ENCODE measurements around the gene ENO1. TPM values are rescaled to one million over a fixed set of nuclear protein-coding genes. Genes with fewer than 3 reads are reported as not detected.

ENO1 gene
- total RNA-seq, 4 donors from 2014 or later = 453 to 1,066 (median 553) TPM

- WGBS, 2 donors (ENCODE audit: low coverage in 1 of 2) = 71 to 100% methylated on average over 2 of the region's 7 CpGs
- H3K4me1 ChIP-seq = peaks cover 0 to 20% (median 3%) of the 10 kb centered on the region in 3 donors
- H3K27me3 ChIP-seq = no peaks in the 10 kb centered on the region
- ATAC-seq = no peak
- H3K36me3 ChIP-seq = peaks cover 5 to 97% of the 10 kb centered on the region in 2 donors
- no peak overlapping the region for H3K4me3 ChIP-seq
- H3K27ac ChIP-seq = peak overlapping the region in 1 of 4 donors; percentile 0
- TF ChIP-seq EP300 (IDR thresholded peaks at IDR 0.05) (no peak), POLR2AphosphoS5 (IDR thresholded peaks at IDR 0.05) (no peak), POLR2A (IDR thresholded peaks at IDR 0.05) (no peak)
- TF ChIP-seq, protein P1, sequence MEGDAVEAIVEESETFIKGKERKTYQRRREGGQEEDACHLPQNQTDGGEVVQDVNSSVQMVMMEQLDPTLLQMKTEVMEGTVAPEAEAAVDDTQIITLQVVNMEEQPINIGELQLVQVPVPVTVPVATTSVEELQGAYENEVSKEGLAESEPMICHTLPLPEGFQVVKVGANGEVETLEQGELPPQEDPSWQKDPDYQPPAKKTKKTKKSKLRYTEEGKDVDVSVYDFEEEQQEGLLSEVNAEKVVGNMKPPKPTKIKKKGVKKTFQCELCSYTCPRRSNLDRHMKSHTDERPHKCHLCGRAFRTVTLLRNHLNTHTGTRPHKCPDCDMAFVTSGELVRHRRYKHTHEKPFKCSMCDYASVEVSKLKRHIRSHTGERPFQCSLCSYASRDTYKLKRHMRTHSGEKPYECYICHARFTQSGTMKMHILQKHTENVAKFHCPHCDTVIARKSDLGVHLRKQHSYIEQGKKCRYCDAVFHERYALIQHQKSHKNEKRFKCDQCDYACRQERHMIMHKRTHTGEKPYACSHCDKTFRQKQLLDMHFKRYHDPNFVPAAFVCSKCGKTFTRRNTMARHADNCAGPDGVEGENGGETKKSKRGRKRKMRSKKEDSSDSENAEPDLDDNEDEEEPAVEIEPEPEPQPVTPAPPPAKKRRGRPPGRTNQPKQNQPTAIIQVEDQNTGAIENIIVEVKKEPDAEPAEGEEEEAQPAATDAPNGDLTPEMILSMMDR (IDR thresholded peaks at IDR 0.05) = no peak
- no peaks in the 10 kb centered on the region for H3K9me3 ChIP-seq
Observed at GRCh38 chr1:8863138-8863537, 15.3 kb downstream of the ENO1 start.

GRCh38 chr1:8862528-8862927 is 16.0 kb downstream of the ENO1 start:
- no peak for ATAC-seq
- Histone ChIP-seq H3K27ac (peak overlapping the region in 1 of 4 donors; percentile 0), H3K9me3 (no peaks in the 10 kb centered on the region), H3K4me1 (peaks cover 0 to 27% (median 3%) of the 10 kb centered on the region in 3 donors), H3K27me3 (no peaks in the 10 kb centered on the region), H3K36me3 (peaks cover 5 to 97% of the 10 kb centered on the region in 2 donors), H3K4me3 (no peak overlapping the region)
- no peak for TF ChIP-seq EP300 (IDR thresholded peaks at IDR 0.05)
- TF ChIP-seq, protein P1 (IDR thresholded peaks at IDR 0.05) = peak in 3 of 4 experiments; percentile 31 to 61 (median 35)
- TF ChIP-seq POLR2AphosphoS5 (IDR thresholded peaks at IDR 0.05) = no peak
- TF ChIP-seq POLR2A (IDR thresholded peaks at IDR 0.05) = no peak
- WGBS, 2 donors (ENCODE audit: low coverage in 1 of 2) = no CpG with 5 or more reads among the region's 4 CpGs

DNA sequence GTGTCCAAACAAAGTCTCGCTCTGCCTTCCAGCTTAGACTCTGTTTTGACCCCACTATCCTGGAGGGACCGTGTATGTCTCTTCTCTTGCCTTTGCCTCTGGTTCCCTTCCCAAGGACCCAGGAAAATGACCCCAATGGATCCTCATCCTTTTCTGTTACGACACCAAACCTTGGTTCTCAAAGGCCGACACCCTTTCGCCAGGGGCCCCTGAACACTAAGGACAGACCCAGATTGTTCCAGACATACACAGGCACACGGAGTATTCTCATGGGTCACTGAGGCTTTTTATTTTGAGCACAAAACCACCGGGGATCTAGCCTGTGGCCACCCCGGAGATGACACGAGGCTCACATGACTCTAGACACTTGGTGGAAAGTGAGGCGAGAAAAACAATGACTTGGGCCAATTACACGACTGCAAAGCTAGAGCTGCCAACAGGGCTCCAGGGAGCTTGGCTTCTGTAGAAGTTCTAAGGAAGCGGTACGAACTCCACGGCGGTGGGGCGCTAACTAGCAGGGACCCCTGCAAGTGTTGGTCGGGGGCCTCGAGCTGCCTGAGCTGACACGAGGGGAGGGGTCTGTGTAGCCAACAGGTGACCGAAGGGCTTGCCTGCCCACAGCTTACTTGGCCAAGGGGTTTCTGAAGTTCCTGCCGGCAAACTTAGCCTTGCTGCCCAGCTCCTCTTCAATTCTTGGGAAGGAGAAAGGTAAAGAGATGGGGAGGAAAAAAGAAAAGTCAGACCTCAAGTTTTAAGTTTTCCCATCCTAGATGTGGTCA is 17.6 kb downstream of the ENO1 start:
- no peak for ATAC-seq
- 78 to 79% methylated on average over 5 to 12 of the region's 21 CpGs for WGBS, 2 donors (ENCODE audit: low coverage in 1 of 2)
- peaks cover 0 to 32% (median 3%) of the 10 kb centered on the region in 3 donors for H3K4me1 ChIP-seq
- no peaks in the 10 kb centered on the region for H3K27me3 ChIP-seq
- H3K4me3 ChIP-seq = no peak overlapping the region
- peaks cover 0 to 93% of the 10 kb centered on the region in 2 donors for H3K36me3 ChIP-seq
- no peaks in the 10 kb centered on the region for H3K9me3 ChIP-seq
- TF ChIP-seq EP300 (IDR thresholded peaks at IDR 0.05) (no peak), POLR2AphosphoS5 (IDR thresholded peaks at IDR 0.05) (no peak), POLR2A (IDR thresholded peaks at IDR 0.05) (no peak)
- TF ChIP-seq, protein P1 (IDR thresholded peaks at IDR 0.05) = no peak
- H3K27ac ChIP-seq = peak overlapping the region in 2 of 4 donors; percentile 1 to 4

DNA sequence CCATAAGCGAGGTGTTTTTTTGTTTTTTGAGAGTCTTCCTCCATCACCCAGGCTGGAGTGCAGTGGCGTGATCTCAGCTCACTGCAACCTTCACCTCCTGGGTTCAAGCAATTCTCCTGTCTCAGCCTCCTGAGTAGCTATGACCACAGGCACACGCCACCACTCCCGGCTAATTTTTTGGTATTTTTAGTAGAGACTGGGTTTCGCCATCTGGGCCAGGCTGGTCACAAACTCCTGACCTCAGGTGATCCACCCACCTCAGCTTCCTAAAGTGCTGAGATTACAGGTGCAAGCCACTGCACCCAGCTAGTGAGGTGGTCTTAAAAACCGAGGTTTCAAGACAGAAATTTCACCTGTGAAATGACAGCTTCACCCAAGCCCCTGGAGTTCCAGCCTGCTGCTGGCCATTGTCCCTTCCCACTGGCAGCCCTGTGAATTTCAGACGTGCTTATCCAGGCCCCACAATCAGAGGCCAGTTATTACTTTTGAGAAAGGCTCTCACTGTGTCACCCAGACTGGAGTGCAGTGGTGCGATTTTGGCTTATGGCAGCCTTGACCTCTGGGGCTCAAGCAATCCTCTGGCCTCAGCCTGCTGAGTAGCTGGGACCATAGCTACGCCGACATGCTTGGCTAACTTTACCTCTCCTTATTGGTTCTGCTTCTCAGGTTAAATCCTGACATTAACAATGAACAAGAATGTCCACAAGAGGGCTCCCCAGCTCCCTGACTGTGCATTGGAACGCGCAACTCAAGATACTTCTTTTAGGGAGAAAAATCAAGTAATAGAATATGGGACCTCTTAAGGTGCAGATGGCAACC is 19.4 kb downstream of the ENO1 start:
- TF ChIP-seq, protein P1 (IDR thresholded peaks at IDR 0.05) = peak in 3 of 4 experiments; percentile 70 to 79 (median 76)
- no peak for TF ChIP-seq POLR2AphosphoS5 (IDR thresholded peaks at IDR 0.05)
- TF ChIP-seq EP300 (IDR thresholded peaks at IDR 0.05) = no peak
- no peak for TF ChIP-seq POLR2A (IDR thresholded peaks at IDR 0.05)
- no peaks in the 10 kb centered on the region for H3K9me3 ChIP-seq
- H3K4me1 ChIP-seq = peaks cover 0 to 32% (median 3%) of the 10 kb centered on the region in 3 donors
- H3K4me3 ChIP-seq = no peak overlapping the region
- H3K27ac ChIP-seq = peak overlapping the region in 3 of 4 donors; percentile 26 to 59 (median 46)
- peak; percentile 64 for ATAC-seq
- H3K36me3 ChIP-seq = peaks cover 0 to 75% of the 10 kb centered on the region in 2 donors
- no peaks in the 10 kb centered on the region for H3K27me3 ChIP-seq
- 56 to 66% methylated on average over 8 of the region's 12 CpGs for WGBS, 2 donors (ENCODE audit: low coverage in 1 of 2)
